Cardiac fibroblast (primary cell): Measurements from ENCODE around the gene NR0B1.

Experiments
- DNase-seq, 2 donors: peaks; one replicate each; pipeline versions ENCODE4 v3.0.0 to v3.0.0-alpha.2; 2010; ENCODE audit warnings: low read depth in 2 of 2
- H3K4me3 ChIP-seq, 2 donors: replicated peaks in 1 of 2; 1 replicate in 1 of 2; 2 replicates in 1 of 2; pipeline ENCODE4 v1.5.1; 2011; ENCODE audit warnings: low read depth in 2 of 2, low read length in 2 of 2, mild to moderate bottlenecking in 2 of 2, moderate library complexity in 1 of 2
- TF ChIP-seq, protein P1 (sequence below): IDR thresholded peaks from one replicate; pipeline ENCODE4 v1.5.1; 2011; ENCODE audit warnings: low read depth, mild to moderate bottlenecking, low read length, inconsistent platforms

NR0B1 gene, protein sequence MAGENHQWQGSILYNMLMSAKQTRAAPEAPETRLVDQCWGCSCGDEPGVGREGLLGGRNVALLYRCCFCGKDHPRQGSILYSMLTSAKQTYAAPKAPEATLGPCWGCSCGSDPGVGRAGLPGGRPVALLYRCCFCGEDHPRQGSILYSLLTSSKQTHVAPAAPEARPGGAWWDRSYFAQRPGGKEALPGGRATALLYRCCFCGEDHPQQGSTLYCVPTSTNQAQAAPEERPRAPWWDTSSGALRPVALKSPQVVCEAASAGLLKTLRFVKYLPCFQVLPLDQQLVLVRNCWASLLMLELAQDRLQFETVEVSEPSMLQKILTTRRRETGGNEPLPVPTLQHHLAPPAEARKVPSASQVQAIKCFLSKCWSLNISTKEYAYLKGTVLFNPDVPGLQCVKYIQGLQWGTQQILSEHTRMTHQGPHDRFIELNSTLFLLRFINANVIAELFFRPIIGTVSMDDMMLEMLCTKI

DNA sequence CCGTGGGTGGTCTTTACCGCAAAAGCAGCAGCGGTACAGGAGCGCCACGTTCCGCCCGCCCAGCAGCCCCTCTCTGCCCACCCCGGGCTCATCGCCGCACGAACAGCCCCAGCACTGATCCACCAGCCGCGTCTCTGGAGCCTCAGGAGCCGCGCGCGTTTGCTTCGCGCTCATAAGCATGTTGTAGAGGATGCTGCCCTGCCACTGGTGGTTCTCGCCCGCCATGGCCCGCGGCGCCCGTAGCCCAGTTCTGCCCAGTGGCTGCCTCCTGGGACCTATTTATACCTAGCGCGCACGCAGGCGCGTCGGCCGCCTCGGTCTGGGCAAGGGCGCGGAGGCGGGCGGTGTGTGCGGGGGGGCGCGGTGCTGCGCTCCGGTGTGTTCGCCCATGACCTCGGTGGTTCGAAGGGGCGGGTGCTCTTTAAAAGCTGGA is at the start of gene NR0B1:
Gene NR0B1, minus strand, starts transcription at position 252 of the 433 bp plus-strand sequence. Its CDS starts 27 bp downstream, at position 225.
- TF ChIP-seq, protein P1, sequence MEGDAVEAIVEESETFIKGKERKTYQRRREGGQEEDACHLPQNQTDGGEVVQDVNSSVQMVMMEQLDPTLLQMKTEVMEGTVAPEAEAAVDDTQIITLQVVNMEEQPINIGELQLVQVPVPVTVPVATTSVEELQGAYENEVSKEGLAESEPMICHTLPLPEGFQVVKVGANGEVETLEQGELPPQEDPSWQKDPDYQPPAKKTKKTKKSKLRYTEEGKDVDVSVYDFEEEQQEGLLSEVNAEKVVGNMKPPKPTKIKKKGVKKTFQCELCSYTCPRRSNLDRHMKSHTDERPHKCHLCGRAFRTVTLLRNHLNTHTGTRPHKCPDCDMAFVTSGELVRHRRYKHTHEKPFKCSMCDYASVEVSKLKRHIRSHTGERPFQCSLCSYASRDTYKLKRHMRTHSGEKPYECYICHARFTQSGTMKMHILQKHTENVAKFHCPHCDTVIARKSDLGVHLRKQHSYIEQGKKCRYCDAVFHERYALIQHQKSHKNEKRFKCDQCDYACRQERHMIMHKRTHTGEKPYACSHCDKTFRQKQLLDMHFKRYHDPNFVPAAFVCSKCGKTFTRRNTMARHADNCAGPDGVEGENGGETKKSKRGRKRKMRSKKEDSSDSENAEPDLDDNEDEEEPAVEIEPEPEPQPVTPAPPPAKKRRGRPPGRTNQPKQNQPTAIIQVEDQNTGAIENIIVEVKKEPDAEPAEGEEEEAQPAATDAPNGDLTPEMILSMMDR = no peak
- peak in 1 of 2 donors; percentile 2 for DNase-seq
- H3K4me3 ChIP-seq = peak within 1 kb of the TSS in 1 of 2 donors; percentile 22

DNA sequence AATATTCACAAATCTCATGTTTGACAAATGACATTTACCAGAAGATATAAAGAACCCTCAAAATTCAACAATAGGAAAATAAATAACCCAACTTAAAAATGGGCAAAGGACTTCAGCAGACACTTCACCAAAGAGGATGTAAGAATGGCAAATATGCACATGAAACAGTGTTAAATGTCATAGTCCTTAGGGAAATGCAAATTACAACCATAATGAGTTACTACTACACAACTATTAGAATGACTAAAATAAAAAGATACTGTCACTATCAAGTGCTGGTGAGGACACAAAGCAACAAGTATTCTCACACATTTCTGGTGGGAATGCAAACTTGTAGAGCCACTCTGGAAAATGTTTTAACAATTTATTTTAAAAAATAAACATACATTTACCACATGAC is 40.8 kb upstream of the NR0B1 start:
- H3K4me3 ChIP-seq = no peak overlapping the region
- TF ChIP-seq, protein P1 = no peak
- no peak for DNase-seq

DNA sequence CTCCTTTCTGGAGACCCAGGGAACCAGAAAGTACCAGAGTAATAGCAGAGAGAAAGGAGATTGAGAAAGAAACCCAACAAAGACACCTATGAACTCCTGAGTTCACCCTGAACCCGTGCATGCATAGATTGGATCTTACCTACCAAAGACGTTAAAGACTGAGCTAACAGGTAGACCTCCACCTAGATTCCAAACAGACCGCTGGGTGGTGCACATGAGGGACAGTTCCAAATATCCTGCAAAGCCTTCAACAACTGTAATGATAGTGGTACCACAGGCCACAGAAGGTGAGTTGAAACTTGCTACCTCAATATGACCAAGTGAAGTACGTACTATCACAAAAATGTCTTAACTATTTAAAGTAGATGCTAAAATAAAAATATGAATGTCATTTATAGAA is 34.0 kb upstream of the NR0B1 start:
- DNase-seq = no peak
- H3K4me3 ChIP-seq = no peak overlapping the region
- TF ChIP-seq, protein P1 = no peak

DNA sequence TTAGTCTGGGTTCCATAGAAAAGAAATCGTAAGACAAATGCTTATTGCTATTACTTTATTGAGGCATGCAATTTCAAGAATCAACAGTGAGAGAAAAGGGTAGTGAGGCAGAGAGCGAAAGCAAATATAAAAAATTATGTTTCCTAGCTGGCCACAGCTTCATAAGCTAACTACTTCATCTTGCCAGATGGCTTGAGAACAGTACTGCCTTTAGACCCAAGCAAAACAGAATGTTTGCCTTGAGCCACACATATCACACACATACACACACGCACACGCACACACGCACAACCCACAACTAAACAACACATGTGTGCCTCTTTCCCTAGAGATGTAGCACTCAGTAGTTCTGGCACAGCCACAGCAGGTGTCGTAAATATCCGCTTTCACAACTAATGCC is 31.6 kb upstream of the NR0B1 start:
- DNase-seq = no peak
- TF ChIP-seq, protein P1 = no peak
- H3K4me3 ChIP-seq = no peak overlapping the region

DNA sequence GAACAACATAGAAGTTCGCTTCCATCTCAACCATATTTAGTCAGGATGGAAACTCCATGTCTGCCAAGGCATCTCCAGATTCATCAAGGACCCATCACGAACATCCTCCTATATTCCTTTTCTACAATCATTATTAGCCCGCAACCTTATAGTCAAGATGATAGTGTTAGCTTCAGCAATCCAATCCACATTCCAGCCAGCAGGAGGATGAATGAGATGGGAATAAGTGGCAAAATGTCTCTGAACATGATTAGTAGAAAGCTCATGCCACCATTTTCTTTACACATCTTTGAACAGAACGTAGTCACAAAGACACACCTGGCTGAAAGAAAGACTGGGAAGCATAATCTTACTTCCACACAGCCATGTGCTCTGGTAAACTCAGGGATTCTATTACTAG is 18.6 kb upstream of the NR0B1 start:
- TF ChIP-seq, protein P1 = no peak
- no peak for DNase-seq
- no peak overlapping the region for H3K4me3 ChIP-seq

DNA sequence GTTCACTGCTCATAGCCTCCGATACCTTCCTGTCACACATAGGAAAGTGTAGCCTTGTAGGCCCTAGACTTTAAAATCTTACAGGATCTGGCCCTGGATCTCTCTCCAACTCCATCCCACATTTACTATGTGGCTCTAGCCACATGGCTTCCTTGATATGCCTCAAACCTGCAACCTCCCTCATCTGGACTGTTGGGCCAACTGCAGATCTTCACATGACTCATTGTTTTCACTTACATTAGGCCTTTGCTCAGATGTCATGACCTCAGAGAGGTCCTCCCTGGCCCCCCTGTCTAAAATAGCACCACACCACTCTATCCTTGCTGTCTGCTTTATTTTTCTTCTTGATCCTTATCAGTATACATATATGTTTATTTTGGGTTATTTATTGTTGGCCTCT is 8.1 kb upstream of the NR0B1 start:
- DNase-seq = no peak
- no peak overlapping the region for H3K4me3 ChIP-seq
- TF ChIP-seq, protein P1 = no peak
